H1 (cell line): ENCODE measurements around the gene BCAS4.

ENCODE experiments used
- EZH2 ChIP-seq: fragments of 200-600 bp; sonication (generic); IDR thresholded peaks from 2 replicates; pipeline ENCODE4 v1.7.1; 2012; ENCODE audit warnings: low read depth, mild to moderate bottlenecking, moderate library complexity, low read length, inconsistent platforms; ENCODE audit not compliant: severe bottlenecking
- POLR2A ChIP-seq, 2 experiments: IDR thresholded peaks; 1 replicate in 1 of 2; 2 replicates in 1 of 2; pipeline ENCODE4 v1.6.1; 2011; ENCODE audit warnings: low read depth in 2 of 2, low read length in 2 of 2, mild to moderate bottlenecking in 2 of 2; ENCODE audit errors: control extremely low read depth in 1 of 2
- POLR2AphosphoS5 ChIP-seq: IDR thresholded peaks from 2 replicates; pipeline ENCODE4 v1.6.1; 2011; ENCODE audit warnings: low read depth, low read length

GRCh38 chr20:50758469-50758868 is 36.4 kb upstream of the BCAS4 start:
- no peak for TF ChIP-seq POLR2A (IDR thresholded peaks at IDR 0.05; ENCODE audit: control extremely low read depth in 1 of 2, low read depth in 2 of 2, low read length in 2 of 2)
- no peak for TF ChIP-seq POLR2AphosphoS5
- no peak for TF ChIP-seq EZH2
